Fibroblast of skin of abdomen (primary cell): ENCODE measurements around the gene SLC45A1.

ENCODE experiments used
- DNase-seq: peaks from one replicate; pipeline ENCODE4 v3.0.0-alpha.2; 2013

Gene SLC45A1

DNA sequence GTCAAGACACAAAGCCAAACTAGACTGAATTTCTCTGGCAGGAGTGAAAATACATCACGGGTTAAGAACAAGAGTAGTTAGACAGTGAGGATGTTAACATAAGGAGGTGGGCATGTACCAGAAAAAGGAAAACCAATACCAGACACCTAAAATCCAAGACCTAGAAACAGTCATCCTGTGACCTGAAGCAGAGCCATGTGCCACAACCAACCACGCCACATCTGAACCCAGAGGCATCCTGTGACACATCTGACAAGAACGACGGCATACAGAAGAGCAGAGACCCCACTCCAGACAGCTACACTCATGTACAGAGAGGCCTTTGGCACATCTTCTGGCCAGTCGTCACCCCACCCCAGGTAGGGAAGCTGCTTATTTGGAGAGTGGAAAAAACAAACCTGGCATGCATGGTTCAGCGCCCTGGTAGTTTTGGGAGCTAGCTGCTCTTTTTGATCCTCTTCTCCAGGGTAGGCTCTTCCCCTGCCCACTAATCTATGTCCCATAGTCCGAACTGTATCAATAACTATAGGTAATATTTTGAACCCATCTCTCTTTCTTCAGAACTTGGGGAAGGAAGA lies 72.1 kb downstream of the SLC45A1 start:
- no peak for DNase-seq

DNA sequence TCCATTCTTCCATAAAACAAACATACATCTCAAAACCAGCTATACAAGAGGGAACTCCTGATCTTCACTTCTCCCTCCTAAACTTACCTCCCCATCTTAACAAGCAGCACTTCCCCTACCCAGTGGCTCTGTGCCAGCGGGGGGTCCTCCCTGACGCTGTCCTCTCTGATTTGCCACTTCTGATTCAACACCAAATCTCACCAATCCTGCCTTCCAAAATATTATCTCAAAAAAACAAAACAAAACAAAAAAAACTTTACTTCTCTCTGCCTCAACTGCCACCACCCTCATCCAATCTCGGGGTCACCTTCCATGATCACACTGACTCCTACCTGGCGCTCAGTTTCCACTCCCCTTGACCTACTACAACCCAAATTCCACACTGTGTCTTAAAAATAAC lies 72.8 kb downstream of the SLC45A1 start:
- no peak for DNase-seq

GRCh38 chr1:8392522-8392921 lies 74.6 kb downstream of the SLC45A1 start:
- DNase-seq = no peak
